Left ventricle myocardium superior (tissue), 1 donor: ENCODE results near the gene RB1. TPM values are rescaled to one million over a fixed set of nuclear protein-coding genes. Genes with fewer than 3 reads are reported as not detected.
"Not testable (repeated sequence)": the region's sequence is repeated elsewhere in the genome, so short reads cannot be mapped to it uniquely, and the experiment has no call there.

Experiments used
- ATAC-seq: fragments of 200-7000 bp; cut with Tn5 transposase; one replicate; pipeline ENCODE4 v1.9.1; 2020; ENCODE audit warnings: mild to moderate bottlenecking, moderate library complexity
- DNase-seq: peaks from one replicate; pipeline ENCODE4 v3.0.0-alpha.2; 2020
- intact Hi-C: fragments of 100-400 bp; cut with micrococcal nuclease; formaldehyde crosslinking; loops from one replicate; pipeline ENCODE4 v1.11.0; 2022
- total RNA-seq: library from RNA; stranded (reverse); fragmentation: NEBNext Ultra II Directional; extraction: Animal tissue kit (Norgen Biotek cat#: 25700); gene quantifications from one replicate; pipeline ENCODE4 v1.2.1, GENCODE V29; 2021
- donor health status: DM: no; HTN: yes; CAD: no; lungs with severe emphysema.

The RB1 gene
- total RNA-seq, 1 donor from 2014 or later = 34.2 TPM

- peak; percentile 80 for ATAC-seq
- intact Hi-C loops = loop anchor here (10.0 kb wide), 1 partner anchor 174 kb away; no protein-coding TSS in a partner anchor
- no peak for DNase-seq
These were observed 97.3 kb downstream of the RB1 start for GRCh38 chr13:48400850-48401291.

GRCh38 chr13:48401480-48401879 is 97.9 kb downstream of the RB1 start:
- no peak for DNase-seq
- no peak for ATAC-seq
- intact Hi-C loops = loop anchor here (10.0 kb wide), 1 partner anchor 173 kb away; no protein-coding TSS in a partner anchor

- DNase-seq = no peak
- no peak for ATAC-seq
- intact Hi-C loops = loop anchor here (10.0 kb wide), 1 partner anchor 172 kb away; no protein-coding TSS in a partner anchor
These were observed 98.9 kb downstream of the RB1 start for GRCh38 chr13:48402325-48402932.

GRCh38 chr13:48403151-48403631 is 99.6 kb downstream of the RB1 start:
- intact Hi-C loops = loop anchor here (10.0 kb wide), 1 partner anchor 172 kb away; no protein-coding TSS in a partner anchor
- DNase-seq (no peak), ATAC-seq (peak; percentile 57)

GRCh38 chr13:48403913-48404312 is 100.4 kb downstream of the RB1 start:
- intact Hi-C loops = loop anchor here (10.0 kb wide), 1 partner anchor 171 kb away; no protein-coding TSS in a partner anchor
- DNase-seq (no peak), ATAC-seq (peak; percentile 15)

GRCh38 chr13:48404952-48405351 is 101.4 kb downstream of the RB1 start:
- intact Hi-C loops = loop anchor here (10.0 kb wide), 1 partner anchor 170 kb away; no protein-coding TSS in a partner anchor
- no peak for ATAC-seq
- no peak for DNase-seq

- ATAC-seq (no peak), DNase-seq (no peak)
- intact Hi-C loops = loop anchor here (10.0 kb wide), 1 partner anchor 169 kb away; no protein-coding TSS in a partner anchor
These were observed 102.3 kb downstream of the RB1 start for GRCh38 chr13:48405875-48406274.

GRCh38 chr13:48410199-48410598 is 106.6 kb downstream of the RB1 start:
- intact Hi-C loops = no loop called here
- DNase-seq (no peak), ATAC-seq (no peak)

GRCh38 chr13:48411147-48411794 is 107.7 kb downstream of the RB1 start:
- ATAC-seq (no peak), DNase-seq (no peak)
- intact Hi-C loops = no loop called here

GRCh38 chr13:48411841-48412531 is 108.4 kb downstream of the RB1 start:
- peak; percentile 58 for ATAC-seq
- intact Hi-C loops = no loop called here
- DNase-seq = no peak

GRCh38 chr13:48412881-48413351 is 109.4 kb downstream of the RB1 start, which contains the start of gene LPAR6:
TSS of gene LPAR6 (minus strand) at chr13:48413113. CDS start at chr13:48412423, 690 bp downstream.
- intact Hi-C loops = no loop called here
- ATAC-seq = peak; percentile 86
- no peak for DNase-seq

- no peak for DNase-seq
- no peak for ATAC-seq
- intact Hi-C loops = no loop called here
These were observed 111.0 kb downstream of the RB1 start for GRCh38 chr13:48414501-48414900.

- intact Hi-C loops = no loop called here
- DNase-seq (no peak), ATAC-seq (no peak)
These were observed 112.0 kb downstream of the RB1 start for GRCh38 chr13:48415516-48415915.

GRCh38 chr13:48422003-48422402 is 118.5 kb downstream of the RB1 start:
- DNase-seq, intact Hi-C loops: not testable (repeated sequence)

GRCh38 chr13:48424212-48424611 is 120.7 kb downstream of the RB1 start:
- intact Hi-C loops = no loop called here
- no peak for DNase-seq

More at GRCh38 chr13:48422003-48422402, 118.5 kb downstream of the RB1 start:
- ATAC-seq = not testable (repeated sequence)

GRCh38 chr13:48426052-48426451 is 122.5 kb downstream of the RB1 start:
- intact Hi-C loops = no loop called here
- ATAC-seq = no peak
- no peak for DNase-seq

More at GRCh38 chr13:48424212-48424611, 120.7 kb downstream of the RB1 start:
- ATAC-seq = no peak

- peak; percentile 21 for ATAC-seq
- DNase-seq, intact Hi-C loops: not testable (repeated sequence)
These were observed 123.3 kb downstream of the RB1 start for GRCh38 chr13:48426755-48427298.

- intact Hi-C loops = no loop called here
- ATAC-seq (no peak), DNase-seq (no peak)
These were observed 125.5 kb downstream of the RB1 start for GRCh38 chr13:48429036-48429435.

- DNase-seq = no peak
- intact Hi-C loops = no loop called here
- no peak for ATAC-seq
These were observed 126.3 kb downstream of the RB1 start for GRCh38 chr13:48429886-48430285.
